ENCODE data around the gene SLC6A16. TPM values are rescaled to one million over a fixed set of nuclear protein-coding genes. Genes with fewer than 3 reads are reported as not detected.
"Not testable (repeated sequence)": the region's sequence is repeated elsewhere in the genome, so short reads cannot be mapped to it uniquely, and the experiment has no call there.

SLC6A16 gene
- total RNA-seq, 1 experiment from 2014 or later, result 42.6 TPM

GRCh38 chr19:49336482-49337266, 11.7 kb upstream of the SLC6A16 start:
- DNase-seq, result peak; percentile 76
- peaks cover 41% of the 10 kb centered on the region for H3K36me3 ChIP-seq (ENCODE audit: insufficient read depth, low read length)
- H3K4me2 ChIP-seq (ENCODE audit: low read depth, low read length, poor library complexity, severe bottlenecking), result peak overlapping the region; percentile 98
- H3K27me3 ChIP-seq (ENCODE audit: low read length), result no peaks in the 10 kb centered on the region
- peak overlapping the region; percentile 93 for H3K9ac ChIP-seq (ENCODE audit: low read length)
- no peaks in the 10 kb centered on the region for H3K9me3 ChIP-seq (ENCODE audit: low read length)
- H4K20me1 ChIP-seq (ENCODE audit: insufficient read depth, low read depth, low read length), result no peaks in the 10 kb centered on the region; the same call in 1 of the 2 replicates
- H2AFZ ChIP-seq (ENCODE audit: low read length), result no peak overlapping the region
- H3K79me2 ChIP-seq (ENCODE audit: low read length), result peaks cover 27% of the 10 kb centered on the region
- peak overlapping the region; percentile 96 for H3K27ac ChIP-seq (ENCODE audit: low read length)
- H3K9me2 ChIP-seq (replicated peaks; ENCODE audit: insufficient read depth, low read length), result no peaks in the 10 kb centered on the region
- H3K4me1 ChIP-seq (ENCODE audit: low read length), result peaks cover 93% of the 10 kb centered on the region
- peak overlapping the region; percentile 79 for H3K4me3 ChIP-seq (ENCODE audit: low read length)

- H4K20me1 ChIP-seq (ENCODE audit: insufficient read depth, low read depth, low read length), result no peaks in the 10 kb centered on the region; the same call in 1 of the 2 replicates
- peak overlapping the region; percentile 98 for H3K4me2 ChIP-seq (ENCODE audit: low read depth, low read length, poor library complexity, severe bottlenecking)
- peak overlapping the region; percentile 96 for H3K27ac ChIP-seq (ENCODE audit: low read length)
- no peak overlapping the region for H2AFZ ChIP-seq (ENCODE audit: low read length)
- H3K36me3 ChIP-seq (ENCODE audit: insufficient read depth, low read length), result peaks cover 41% of the 10 kb centered on the region
- peak overlapping the region; percentile 79 for H3K4me3 ChIP-seq (ENCODE audit: low read length)
- H3K27me3 ChIP-seq (ENCODE audit: low read length), result no peaks in the 10 kb centered on the region
- no peak for DNase-seq
- peaks cover 29% of the 10 kb centered on the region for H3K79me2 ChIP-seq (ENCODE audit: low read length)
- peaks cover 95% of the 10 kb centered on the region for H3K4me1 ChIP-seq (ENCODE audit: low read length)
- H3K9me3 ChIP-seq (ENCODE audit: low read length), result no peaks in the 10 kb centered on the region
- H3K9ac ChIP-seq (ENCODE audit: low read length), result peak overlapping the region; percentile 93
- H3K9me2 ChIP-seq (replicated peaks; ENCODE audit: insufficient read depth, low read length), result no peaks in the 10 kb centered on the region
These were observed 10.9 kb upstream of the SLC6A16 start for GRCh38 chr19:49335784-49336481.

GRCh38 chr19:49335071-49335783, 10.2 kb upstream of the SLC6A16 start, which contains the start of gene CD37:
Gene CD37 (plus strand): TSS chr19:49335406. CDS start chr19:49335541, 135 bp downstream.
- H2AFZ ChIP-seq (ENCODE audit: low read length), result no peak within 1 kb of the TSS
- H3K4me2 ChIP-seq (ENCODE audit: low read depth, low read length, poor library complexity, severe bottlenecking), result peak within 1 kb of the TSS; percentile 98
- H3K4me1 ChIP-seq (ENCODE audit: low read length), result peaks cover 95% of the 10 kb centered on the region
- peak within 1 kb of the TSS; percentile 96 for H3K27ac ChIP-seq (ENCODE audit: low read length)
- H3K27me3 ChIP-seq (ENCODE audit: low read length), result no peaks in the 10 kb centered on the region
- H3K9ac ChIP-seq (ENCODE audit: low read length), result peak within 1 kb of the TSS; percentile 93
- H3K79me2 ChIP-seq (ENCODE audit: low read length), result peaks cover 33% of the 10 kb centered on the region
- no peaks in the 10 kb centered on the region; the same call in 1 of the 2 replicates for H4K20me1 ChIP-seq (ENCODE audit: insufficient read depth, low read depth, low read length)
- no peaks in the 10 kb centered on the region for H3K9me3 ChIP-seq (ENCODE audit: low read length)
- no peaks in the 10 kb centered on the region for H3K9me2 ChIP-seq (replicated peaks; ENCODE audit: insufficient read depth, low read length)
- peak within 1 kb of the TSS; percentile 79 for H3K4me3 ChIP-seq (ENCODE audit: low read length)
- peak; percentile 96 for DNase-seq
- H3K36me3 ChIP-seq (ENCODE audit: insufficient read depth, low read length), result peaks cover 38% of the 10 kb centered on the region

- Histone ChIP-seq H3K36me3 (ENCODE audit: insufficient read depth, low read length) (peaks cover 46% of the 10 kb centered on the region), H3K27ac (ENCODE audit: low read length) (peak overlapping the region; percentile 96), H3K9me3 (ENCODE audit: low read length) (no peaks in the 10 kb centered on the region), H3K27me3 (ENCODE audit: low read length) (no peaks in the 10 kb centered on the region), H2AFZ (ENCODE audit: low read length) (no peak overlapping the region), H3K79me2 (ENCODE audit: low read length) (peaks cover 36% of the 10 kb centered on the region), H4K20me1 (ENCODE audit: insufficient read depth, low read depth, low read length) (no peaks in the 10 kb centered on the region; the same call in 1 of the 2 replicates), H3K9ac (ENCODE audit: low read length) (peak overlapping the region; percentile 93), H3K4me3 (ENCODE audit: low read length) (peak overlapping the region; percentile 79), H3K4me1 (ENCODE audit: low read length) (peaks cover 95% of the 10 kb centered on the region), H3K4me2 (ENCODE audit: low read depth, low read length, poor library complexity, severe bottlenecking) (peak overlapping the region; percentile 98), H3K9me2 (replicated peaks; ENCODE audit: insufficient read depth, low read length) (no peaks in the 10 kb centered on the region)
- peak; percentile 99 for DNase-seq
These were observed 8.9 kb upstream of the SLC6A16 start for GRCh38 chr19:49333811-49334288.

GRCh38 chr19:49333418-49333805, 8.4 kb upstream of the SLC6A16 start:
- Histone ChIP-seq H3K79me2 (ENCODE audit: low read length) (peaks cover 36% of the 10 kb centered on the region), H3K27me3 (ENCODE audit: low read length) (no peaks in the 10 kb centered on the region), H4K20me1 (ENCODE audit: insufficient read depth, low read depth, low read length) (no peaks in the 10 kb centered on the region; the same call in 1 of the 2 replicates), H3K4me1 (ENCODE audit: low read length) (peaks cover 96% of the 10 kb centered on the region), H2AFZ (ENCODE audit: low read length) (no peak overlapping the region), H3K27ac (ENCODE audit: low read length) (peak overlapping the region; percentile 96), H3K9me2 (replicated peaks; ENCODE audit: insufficient read depth, low read length) (no peaks in the 10 kb centered on the region), H3K9me3 (ENCODE audit: low read length) (no peaks in the 10 kb centered on the region), H3K9ac (ENCODE audit: low read length) (peak overlapping the region; percentile 93), H3K4me3 (ENCODE audit: low read length) (peak overlapping the region; percentile 57), H3K4me2 (ENCODE audit: low read depth, low read length, poor library complexity, severe bottlenecking) (peak overlapping the region; percentile 98), H3K36me3 (ENCODE audit: insufficient read depth, low read length) (peaks cover 44% of the 10 kb centered on the region)
- DNase-seq, result peak; percentile 67

GRCh38 chr19:49332691-49333417, 7.9 kb upstream of the SLC6A16 start:
- H4K20me1 ChIP-seq (ENCODE audit: insufficient read depth, low read depth, low read length); H3K9me3 ChIP-seq (ENCODE audit: low read length); H2AFZ ChIP-seq (ENCODE audit: low read length); H3K27me3 ChIP-seq (ENCODE audit: low read length); H3K9me2 ChIP-seq (replicated peaks; ENCODE audit: insufficient read depth, low read length): not testable (repeated sequence)
- Histone ChIP-seq H3K36me3 (ENCODE audit: insufficient read depth, low read length) (peaks cover 41% of the 10 kb centered on the region), H3K4me1 (ENCODE audit: low read length) (peaks cover 96% of the 10 kb centered on the region), H3K27ac (ENCODE audit: low read length) (peak overlapping the region; percentile 96), H3K79me2 (ENCODE audit: low read length) (peaks cover 36% of the 10 kb centered on the region), H3K4me3 (ENCODE audit: low read length) (peak overlapping the region; percentile 57), H3K9ac (ENCODE audit: low read length) (peak overlapping the region; percentile 93), H3K4me2 (ENCODE audit: low read depth, low read length, poor library complexity, severe bottlenecking) (peak overlapping the region; percentile 98)
- DNase-seq, result peak; percentile 50

GRCh38 chr19:49331616-49332055, 6.6 kb upstream of the SLC6A16 start:
- peak; percentile 97 for DNase-seq
- Histone ChIP-seq H3K36me3 (ENCODE audit: insufficient read depth, low read length) (peaks cover 38% of the 10 kb centered on the region), H3K4me1 (ENCODE audit: low read length) (peaks cover 96% of the 10 kb centered on the region), H3K9ac (ENCODE audit: low read length) (peak overlapping the region; percentile 93), H3K9me3 (ENCODE audit: low read length) (no peaks in the 10 kb centered on the region), H3K9me2 (replicated peaks; ENCODE audit: insufficient read depth, low read length) (no peaks in the 10 kb centered on the region), H4K20me1 (ENCODE audit: insufficient read depth, low read depth, low read length) (no peaks in the 10 kb centered on the region), H3K79me2 (ENCODE audit: low read length) (peaks cover 27% of the 10 kb centered on the region), H3K4me3 (ENCODE audit: low read length) (peak overlapping the region; percentile 59), H3K27ac (ENCODE audit: low read length) (peak overlapping the region; percentile 96), H3K27me3 (ENCODE audit: low read length) (no peaks in the 10 kb centered on the region), H3K4me2 (ENCODE audit: low read depth, low read length, poor library complexity, severe bottlenecking) (peak overlapping the region; percentile 98), H2AFZ (ENCODE audit: low read length) (no peak overlapping the region)
